AG08396 (cell line): ENCODE data around the gene CENPP.

ENCODE experiments used
- DNase-seq: peaks from one replicate; pipeline ENCODE4 v3.0.0; 2012; ENCODE audit warnings: low spot score, mixed read lengths

CENPP gene

DNA sequence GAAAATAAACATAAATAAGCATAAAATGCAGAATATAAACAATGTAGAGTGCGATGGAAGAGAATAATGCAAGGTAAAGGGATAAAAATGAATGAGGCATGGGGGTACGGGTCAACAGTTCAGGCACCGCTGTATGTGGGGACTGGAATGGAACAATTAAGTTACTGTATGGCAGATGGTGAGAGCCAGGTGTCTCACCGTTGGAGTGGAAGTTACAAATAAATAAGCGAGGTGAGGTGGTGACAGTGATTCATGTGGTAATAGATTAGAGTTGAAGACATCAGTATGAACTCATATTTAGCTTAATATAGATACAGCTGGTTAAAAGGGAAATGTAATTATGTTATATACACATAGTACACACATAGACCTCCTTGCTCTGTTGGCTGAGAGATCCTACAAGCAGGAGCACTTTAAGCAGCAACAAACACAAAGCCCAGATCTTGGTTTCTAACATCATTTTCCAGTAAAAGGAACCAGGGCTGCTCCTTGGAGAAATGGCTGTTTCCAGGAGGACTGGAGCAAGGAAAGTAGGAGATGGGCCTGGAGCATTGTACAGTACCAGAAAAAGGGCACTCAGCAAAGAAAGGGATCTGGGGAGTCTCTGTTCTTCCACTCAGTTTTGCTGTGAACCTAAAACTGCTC, 100.9 kb downstream of the CENPP start:
- no peak for DNase-seq

DNA sequence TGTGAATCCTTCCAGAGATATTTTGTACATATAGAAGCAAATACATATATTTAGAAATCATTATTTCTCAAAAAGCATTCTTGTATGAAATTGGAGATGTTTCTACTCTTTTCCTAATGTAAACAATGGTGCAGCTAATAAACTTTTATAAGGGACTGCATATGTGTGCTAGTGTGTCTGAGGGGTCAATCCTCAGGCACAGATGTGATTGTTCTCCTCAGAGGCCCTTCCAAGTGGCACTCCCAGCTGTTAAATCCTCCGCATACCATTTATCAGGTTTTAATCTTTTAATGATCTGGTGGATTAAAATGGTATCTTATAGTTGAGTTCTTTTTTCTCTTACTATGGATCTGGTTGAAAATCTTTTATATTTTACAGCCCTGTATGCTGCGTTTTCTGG, 104.1 kb downstream of the CENPP start:
- no peak for DNase-seq

DNA sequence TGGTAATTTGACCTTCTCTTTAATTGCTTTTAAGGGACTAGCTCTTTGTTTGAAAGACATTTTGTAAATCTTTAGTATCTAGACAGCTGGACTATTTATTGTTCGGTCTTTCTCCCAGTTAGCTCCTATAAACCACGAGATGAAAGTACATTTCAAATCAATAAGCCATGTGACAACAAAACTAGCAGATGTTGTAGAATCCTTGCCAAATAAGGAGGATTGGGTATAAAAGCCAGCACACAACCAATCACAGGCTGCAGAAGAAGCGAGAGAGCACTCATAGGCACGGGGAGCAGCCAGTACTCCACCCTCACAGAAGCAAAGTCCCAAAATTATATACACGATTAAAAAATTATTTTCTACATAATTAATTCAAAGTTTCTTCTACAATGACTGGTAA, 106.6 kb downstream of the CENPP start:
- no peak for DNase-seq

DNA sequence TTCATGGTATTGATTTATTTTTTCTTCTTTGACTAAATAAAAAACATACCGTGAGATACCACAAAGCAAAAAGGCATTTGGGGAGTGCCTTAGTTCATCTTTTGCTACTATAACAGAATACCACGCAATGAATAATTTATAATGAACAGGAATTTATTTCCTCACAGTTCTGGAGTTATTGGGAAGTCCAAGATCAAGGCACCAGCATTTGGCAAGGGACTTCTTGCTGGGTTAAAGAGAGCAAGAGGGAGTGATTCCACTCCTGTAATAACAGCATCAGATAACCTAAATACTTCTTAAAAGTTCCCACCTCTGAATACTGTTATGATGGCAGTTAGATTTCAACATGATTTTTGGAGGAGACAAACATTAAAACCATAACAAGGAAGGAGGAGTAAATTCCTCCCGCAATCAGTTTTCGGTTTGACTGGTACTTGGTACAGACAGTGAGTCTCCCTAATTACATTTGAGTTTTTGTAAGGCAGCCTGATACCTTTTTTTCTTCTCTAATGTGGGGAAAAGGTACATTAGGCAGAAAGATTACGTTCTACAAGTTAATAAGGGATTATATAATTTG, 107.3 kb downstream of the CENPP start:
- DNase-seq = no peak

DNA sequence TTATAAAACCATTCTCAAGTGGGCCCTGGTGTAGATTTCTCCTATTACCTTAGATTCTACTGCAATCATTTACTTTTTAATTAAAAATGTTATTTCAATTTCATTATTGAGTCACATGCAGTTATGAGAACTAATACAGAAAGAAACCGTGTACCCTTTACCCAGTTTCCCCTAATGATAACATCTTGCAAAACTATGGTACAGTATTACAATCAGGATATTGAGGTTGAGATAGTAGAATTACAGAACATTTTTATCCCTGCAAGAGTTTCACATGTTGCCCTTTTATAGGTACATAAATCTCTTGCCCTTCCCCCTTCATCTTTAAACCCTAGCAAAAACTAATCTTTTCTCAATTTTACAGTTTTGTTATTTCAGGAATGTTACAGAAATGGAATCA, 109.5 kb downstream of the CENPP start:
- no peak for DNase-seq

DNA sequence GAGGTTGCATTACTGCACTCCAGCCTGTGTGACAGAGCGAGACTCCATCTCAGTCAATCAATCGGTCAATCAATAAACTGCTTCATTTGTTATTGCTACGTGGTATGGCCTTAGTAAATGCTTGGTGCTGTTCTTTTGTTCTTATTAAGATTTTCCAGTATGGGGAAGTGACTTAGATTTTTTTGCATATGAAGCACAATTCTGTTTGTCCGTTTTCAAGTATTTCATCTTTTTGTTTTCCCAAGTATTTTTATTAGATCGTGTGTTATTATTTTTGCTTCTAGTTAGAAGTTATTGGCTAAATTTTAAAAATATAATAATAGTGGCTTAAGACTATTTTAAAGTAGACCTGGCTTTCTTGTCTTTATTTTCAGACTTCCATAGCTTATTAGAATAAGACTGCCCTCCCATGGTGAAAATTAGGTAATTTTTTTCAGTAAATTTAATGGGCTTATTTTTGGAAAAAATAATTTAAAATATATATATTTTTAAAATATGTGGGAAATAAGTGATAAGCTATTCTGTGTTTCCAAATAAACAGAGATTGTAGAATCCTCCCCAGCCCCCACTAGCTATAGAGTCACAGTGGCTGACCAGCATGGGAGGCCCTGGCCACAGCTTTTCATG, 113.3 kb downstream of the CENPP start:
- no peak for DNase-seq

DNA sequence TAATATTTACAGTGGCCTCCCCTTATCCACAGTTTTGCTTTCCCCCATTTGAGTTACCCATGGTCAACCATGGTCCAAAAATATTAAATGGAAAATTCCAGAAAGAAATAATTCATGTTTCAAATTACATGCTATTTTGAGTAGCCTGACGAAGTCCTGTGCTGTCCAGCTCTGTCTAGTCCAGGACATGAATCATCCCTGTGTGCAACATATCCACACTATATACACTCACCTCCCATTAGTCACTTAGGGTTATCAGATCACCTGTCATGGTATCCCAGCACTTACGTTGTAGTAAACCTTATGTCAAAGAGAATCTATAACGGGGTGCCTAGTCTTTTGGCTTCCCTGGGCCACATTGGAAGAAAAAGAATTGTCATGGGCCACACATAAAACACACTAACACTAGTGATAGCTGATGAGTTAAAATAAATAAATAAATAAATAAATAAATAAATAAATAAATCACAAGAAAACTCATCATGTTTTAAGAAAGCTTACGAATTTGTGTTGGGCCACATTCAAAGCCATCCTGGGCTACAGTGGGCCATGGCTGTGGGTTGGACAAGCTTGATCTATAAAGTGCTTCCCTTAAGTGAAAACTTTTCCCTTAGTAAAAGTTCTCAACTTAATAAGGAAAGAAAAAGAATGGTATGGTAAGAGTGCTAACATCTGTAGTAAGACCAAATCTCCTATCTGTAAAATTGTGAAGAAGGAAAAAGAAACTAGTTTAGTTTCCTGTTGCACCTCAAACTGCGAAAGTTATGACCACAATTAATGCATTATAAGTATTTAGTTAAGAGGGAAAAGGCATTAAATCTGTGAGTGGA, 114.4 kb downstream of the CENPP start:
- peak; percentile 26 for DNase-seq

DNA sequence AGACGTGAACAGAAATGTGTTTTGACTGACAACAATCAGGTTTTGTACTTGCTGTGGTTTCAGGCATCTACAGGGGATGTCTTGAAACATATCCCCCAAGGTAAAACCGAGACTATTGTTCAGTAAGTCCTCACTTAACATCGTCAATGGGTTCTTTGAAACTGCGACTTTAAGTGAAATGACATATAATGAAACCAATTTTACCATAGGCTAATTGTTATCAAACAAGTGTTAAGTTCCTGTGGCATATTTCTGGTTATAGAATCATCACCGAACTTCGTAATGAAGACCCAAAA, 114.9 kb downstream of the CENPP start:
- no peak for DNase-seq

DNA sequence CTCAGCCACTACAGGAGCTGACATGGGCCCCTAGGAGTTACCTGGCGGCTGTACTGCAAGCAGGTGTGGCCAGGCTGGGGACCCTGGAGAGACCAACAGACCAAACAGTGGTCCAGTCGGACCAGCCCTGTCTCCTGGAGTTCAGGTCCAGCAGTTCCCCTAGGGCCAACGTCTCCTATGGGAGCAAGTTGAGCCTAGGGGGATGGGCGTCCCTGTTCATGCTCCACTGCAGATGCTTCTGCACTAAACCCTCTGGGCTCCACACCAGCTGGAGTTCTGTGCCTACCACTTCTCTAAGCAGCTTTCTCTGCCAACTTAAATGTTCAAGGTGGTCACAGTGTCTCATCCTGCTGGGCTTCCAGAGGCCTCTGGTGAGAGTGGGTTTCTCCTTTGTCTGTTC, 119.1 kb downstream of the CENPP start:
- no peak for DNase-seq

DNA sequence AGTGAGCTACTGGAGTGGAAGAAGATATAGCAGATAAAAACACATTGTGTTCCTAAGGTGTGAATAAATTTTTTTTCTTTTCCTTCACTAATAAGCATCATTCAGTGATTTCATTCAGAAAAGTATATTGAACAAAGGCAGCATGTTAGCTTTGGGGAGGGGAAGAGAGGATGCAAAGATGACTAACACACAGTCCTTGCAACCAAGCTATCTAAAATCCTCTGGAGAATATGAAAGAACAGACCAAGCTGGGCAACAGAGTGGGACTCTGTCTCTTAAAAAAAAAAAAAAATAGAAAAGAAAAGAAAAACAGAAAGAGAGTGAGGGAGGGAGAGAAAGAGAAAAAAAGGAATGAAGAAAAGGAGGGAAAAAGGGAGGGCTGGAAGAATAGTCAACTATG, 120.8 kb downstream of the CENPP start:
- DNase-seq = no peak

DNA sequence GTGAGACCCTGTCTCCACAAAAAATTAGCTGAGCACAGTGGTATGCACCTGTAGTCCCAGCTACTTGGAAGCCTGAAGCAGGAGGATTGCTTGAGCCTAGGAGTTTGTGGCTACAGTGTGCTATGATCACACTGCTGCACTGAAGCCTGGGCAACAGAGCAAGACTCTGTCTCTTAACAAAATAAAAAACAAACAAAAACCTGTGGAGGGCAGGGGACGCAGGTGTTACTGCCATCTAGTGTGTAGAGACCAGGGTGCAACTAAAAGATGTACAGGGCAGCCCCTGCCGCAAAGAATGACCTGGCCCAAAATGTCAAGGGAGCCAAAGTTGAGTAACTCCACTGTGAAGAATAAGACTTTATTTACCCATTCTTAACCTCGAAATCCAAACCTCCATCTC, 129.5 kb downstream of the CENPP start:
- no peak for DNase-seq

DNA sequence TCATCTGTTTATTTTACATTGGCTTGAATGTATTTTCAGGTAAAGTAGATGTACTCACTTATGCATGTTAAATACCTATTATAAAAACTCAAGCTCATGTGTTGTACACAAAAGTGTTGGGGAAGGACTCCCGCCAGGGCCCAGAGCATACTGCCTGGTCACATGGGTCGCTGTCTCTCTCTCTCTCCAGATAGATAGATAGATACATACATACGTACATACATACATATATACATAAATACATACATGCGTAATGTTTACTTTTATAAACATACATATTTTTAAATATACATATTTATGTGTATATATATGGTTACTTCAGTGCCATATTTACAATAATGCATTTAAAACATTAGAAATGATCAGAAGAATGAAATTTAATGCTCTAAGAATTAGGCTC, 131.8 kb downstream of the CENPP start:
- DNase-seq = no peak

DNA sequence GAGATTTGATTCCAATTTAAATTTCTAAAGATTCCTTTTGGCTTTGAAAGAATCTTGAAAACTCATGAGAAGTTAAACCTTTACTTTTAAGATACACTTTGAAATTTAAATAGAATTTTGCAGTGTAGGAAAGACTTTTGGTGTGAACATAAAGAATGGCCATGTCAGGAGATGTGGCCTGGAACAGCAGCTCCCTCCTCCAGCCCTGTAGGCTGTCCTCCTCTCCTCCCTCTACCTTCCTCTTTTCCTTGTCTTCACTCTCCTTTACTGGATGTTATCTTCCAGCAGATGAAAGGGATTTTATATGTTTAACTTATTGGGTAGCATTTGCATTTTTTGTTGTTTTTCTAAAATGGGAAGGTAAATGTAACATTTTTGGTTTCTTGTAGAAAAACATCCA, 137.6 kb downstream of the CENPP start:
- no peak for DNase-seq

DNA sequence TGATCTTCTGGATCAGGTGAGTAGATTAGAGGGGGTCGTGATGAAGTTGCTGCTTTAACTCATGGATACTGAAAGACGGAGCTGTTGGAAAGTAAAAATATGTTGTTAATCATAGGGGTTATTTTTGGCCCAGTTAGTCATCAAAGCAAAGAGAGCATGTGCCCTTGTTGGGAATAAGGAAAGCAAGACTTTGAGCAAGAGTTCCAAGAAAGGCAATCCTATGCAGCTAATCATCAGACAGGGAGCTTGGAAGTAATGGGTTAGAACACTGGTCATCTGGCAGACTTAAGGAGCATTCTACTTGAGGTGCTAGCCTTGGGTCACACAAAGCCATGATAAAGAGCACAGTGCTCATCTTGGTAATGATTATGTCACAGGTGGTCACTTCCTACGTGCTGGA, 138.2 kb downstream of the CENPP start:
- peak; percentile 83 for DNase-seq

DNA sequence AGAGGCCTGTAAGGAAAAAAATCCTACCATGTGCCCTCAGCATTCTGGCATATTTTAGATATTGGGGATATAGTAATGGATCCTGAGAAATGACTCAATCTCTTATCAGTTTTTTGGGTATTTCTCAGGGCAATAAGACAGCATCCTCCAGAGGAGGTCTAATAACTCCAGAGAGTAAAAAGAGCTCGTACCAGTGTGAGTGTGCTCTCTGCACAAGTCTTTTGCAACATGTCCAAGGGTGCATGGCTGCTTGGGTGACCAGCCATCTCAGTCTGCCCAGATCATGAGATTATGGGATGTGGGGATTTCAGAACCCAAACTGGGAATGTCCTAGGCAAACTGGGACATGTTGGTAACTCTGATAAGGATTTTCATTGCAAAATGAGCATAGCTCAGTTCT, 141.3 kb downstream of the CENPP start:
- DNase-seq = no peak

DNA sequence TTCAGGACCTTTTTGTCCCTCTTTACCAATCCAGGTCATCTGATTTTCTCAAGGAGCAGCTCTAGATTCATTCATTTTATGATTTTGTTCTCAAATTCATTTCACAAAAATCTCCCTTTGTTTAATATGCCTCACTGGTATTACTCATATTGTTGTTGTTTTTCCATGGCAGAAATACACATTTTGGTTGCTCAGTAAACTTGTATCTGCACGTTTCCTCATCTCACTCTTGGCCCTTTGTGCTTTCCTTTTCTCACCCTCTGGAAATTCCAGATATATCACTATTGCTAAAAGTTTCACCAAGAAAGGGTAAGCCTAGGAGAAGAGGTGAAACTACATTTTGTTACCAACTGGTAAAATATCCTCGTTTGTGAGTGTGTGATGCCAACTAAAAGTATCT, 141.8 kb downstream of the CENPP start:
- DNase-seq = no peak

DNA sequence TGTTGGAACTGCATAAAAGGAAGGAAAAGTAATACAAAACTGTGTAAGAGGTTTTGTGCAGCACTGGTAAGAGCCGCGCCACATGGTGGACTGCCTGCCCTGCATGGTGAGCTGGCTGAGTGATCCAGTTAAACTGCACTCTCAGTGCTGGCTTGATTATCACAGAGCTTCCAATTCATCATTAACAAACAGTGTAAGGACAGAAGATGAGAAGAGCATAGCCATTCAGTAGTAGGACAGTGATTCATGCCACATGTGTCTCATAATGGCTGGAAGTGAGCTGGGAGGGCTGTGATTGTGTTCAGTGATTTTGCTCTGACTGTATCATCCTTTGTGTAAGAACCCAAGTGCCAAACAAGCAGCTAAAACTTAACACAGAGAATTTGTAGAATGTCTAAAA, 142.5 kb downstream of the CENPP start:
- DNase-seq = peak; percentile 25

DNA sequence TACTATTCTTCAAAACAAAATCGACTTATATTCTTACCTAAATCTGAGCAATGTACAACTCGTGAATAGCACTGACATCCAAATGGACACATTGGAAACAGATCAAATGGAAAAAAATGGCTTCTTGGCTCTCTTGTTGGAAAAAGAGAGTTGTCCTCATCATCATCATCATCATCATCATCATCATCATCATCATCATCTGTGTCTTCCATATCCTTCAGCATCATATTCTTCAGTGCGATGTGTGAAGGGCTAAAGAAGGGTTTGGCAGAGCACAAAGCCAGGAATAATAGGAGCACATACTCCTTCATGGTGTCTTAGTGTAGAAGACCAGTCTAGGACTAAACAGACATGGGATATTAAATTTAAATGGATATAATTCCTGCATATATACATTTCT, 148.8 kb downstream of the CENPP start:
- no peak for DNase-seq

DNA sequence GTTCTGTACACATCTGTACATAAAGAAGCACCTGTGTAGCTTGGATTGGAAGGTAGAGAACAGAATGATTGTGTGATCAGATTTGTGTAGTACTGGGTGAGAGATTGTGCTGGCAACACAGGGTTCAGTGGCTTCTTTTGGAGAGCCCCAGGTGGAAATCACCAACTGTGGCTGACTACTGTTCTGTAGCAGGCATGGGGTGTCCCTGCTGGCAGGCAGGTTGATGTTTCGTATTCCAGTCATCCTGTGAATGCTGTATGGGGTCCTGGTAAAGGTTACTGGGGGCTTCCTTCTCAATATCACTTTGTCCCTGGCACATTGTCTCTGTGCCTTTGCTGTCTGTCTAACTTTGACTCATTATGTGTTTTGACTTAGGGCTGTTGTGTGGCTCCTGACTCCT, 151.2 kb downstream of the CENPP start:
- DNase-seq = no peak

DNA sequence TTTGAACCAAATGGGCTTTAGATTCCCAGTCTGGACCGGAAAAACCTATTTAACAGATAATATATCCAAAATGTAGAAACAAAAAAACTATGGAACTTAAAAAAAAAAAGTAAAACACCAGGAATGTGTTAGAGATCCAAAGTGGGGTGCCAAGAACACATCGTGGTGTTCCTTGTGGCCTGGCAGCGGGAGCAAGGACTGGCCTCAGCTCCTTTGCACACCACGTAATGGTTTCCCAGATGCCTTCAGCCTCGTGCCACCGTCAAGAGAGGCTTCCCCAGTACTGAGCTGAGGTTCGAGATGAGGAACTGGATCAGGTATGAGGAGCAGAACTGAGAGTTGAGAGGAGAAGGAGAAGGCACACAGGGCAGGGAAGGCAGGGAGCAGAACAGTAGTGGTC, 153.0 kb downstream of the CENPP start:
- no peak for DNase-seq

DNA sequence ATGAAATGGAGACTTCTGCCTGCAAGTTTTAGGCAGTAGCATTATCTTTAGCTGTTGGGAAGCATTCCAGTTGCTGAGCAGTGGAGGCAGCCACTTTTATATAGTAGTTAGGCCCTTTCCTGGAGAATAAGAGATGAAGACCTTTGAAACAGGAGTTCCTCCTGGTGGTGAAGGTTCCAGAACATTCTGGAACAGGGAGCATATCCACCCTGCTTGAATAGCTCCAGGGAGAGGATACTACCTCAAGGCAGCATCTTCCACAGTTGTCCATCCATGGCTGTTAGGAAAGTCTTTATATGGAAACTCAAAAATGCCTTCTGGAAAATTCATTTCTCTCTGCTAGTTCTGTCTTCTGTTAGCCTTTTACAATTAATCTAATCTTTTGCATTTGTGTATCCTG, 153.6 kb downstream of the CENPP start:
- no peak for DNase-seq

DNA sequence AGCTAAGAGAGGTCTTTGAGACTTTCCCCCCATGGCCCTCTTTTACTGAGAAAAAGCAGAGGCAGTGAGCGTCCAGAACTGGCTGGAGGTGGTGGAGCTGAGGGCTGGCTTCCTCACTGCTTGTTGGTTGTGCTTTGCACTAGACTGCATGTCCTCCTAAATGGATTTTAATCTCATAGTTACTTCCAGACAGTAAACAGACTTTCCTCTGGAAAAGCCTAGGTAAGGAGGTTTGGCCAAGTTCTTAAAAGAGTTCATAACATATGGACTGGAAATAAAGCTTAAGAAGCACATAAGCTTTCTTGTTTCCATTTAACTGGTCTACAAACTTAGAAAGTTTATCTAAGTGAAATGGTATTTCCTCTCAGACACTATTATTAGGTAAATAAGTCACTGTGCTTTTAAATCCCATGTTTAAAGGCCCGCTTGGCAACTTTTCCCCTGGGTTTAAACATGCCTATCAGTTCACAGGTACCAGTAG, 154.6 kb downstream of the CENPP start:
- no peak for DNase-seq

DNA sequence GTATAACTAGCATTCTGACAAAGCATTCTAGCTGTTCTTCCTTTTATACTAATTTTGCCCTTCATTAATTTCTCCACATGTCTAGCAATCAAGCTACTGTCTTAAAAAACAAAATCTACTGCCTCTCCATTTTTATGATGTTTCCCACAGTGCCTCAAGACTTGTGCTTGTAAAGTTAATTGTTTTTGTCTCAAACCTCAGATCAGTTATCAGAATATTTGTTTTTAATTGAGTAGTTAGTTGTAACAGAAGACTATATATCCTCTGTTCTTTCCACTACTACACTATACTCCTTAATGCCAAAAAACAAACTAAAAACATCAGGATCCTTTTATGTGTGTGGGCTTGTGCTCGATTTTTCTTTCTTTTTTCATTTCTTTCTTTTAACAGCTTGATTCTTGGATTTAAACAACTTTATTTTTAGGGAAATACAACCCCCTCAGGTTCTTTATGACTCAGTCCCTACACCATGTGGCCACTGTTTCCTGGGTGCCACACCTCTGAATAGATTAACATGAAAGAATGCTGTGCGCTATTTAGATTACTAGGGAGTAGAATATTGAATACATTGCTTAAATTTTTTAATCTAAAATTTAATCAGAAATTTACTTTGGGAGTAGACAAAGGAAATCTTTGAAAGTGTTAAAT, 155.4 kb downstream of the CENPP start:
- DNase-seq = no peak
